Measurements from ENCODE around the gene FAM83B. TPM values are rescaled to one million over a fixed set of nuclear protein-coding genes. Genes with fewer than 3 reads are reported as not detected.

FAM83B gene
- total and polyA plus RNA-seq, 2 experiments from 2014 or later = not detected

DNA sequence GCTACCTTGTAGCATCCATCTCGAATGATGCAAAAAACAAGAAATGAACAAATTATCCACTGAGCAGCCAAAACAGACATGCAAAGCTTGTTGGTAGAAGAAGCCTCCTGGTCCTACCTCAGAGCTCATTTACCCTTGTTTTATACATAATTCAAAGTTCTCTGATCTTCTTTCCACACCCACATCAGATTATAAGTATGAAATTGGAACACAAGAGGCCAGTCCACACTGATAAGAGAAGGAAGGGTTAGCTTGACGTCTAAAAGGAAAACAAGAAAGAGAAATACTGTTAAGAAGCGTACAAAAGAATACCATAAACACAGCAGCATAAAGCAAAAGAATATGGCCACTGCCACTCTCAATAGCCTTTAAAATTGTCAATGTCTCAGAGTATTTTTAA lies 49.7 kb downstream of the FAM83B start:
- H3F3A ChIP-seq (ENCODE audit: insufficient read depth) = no peaks in the 10 kb centered on the region; the same call in 1 of the 2 replicates
- H3K9ac ChIP-seq = no peak overlapping the region
- H3K79me2 ChIP-seq (ENCODE audit: insufficient read depth) = no peaks in the 10 kb centered on the region
- no peaks in the 10 kb centered on the region for H3K9me2 ChIP-seq (ENCODE audit: insufficient read depth)
- H3K4me2 ChIP-seq (ENCODE audit: unreplicated experiment) = no peak overlapping the region
- DNase-seq = no peak
- H3K27me3 ChIP-seq (replicated peaks; ENCODE audit: insufficient read depth) = no peaks in the 10 kb centered on the region
- H3K4me1 ChIP-seq (ENCODE audit: insufficient read depth) = no peaks in the 10 kb centered on the region
- in situ Hi-C loops (cut with MboI) = no loop called here
- no peaks in the 10 kb centered on the region for H3K9me3 ChIP-seq (ENCODE audit: low read depth)
- H3K27ac ChIP-seq = no peak overlapping the region
- no peaks in the 10 kb centered on the region for H4K20me1 ChIP-seq (ENCODE audit: insufficient read depth)
- no peak overlapping the region for H3K4me3 ChIP-seq
- no peak overlapping the region for H2AFZ ChIP-seq
- TF ChIP-seq EZH2phosphoT487 (IDR thresholded peaks at IDR 0.05; ENCODE audit: insufficient read depth, low read depth) (no peak), EZH2 (IDR thresholded peaks at IDR 0.05; ENCODE audit: insufficient read depth, poor library complexity, severe bottlenecking) (no peak)
- H3K36me3 ChIP-seq (ENCODE audit: low read depth) = no peaks in the 10 kb centered on the region
- WGBS, 2 experiments (ENCODE audit: low coverage in 1 of 2, low lambda C conversion rate in 2 of 2, missing lambda C conversion rate in 2 of 2) = 22 to 24% methylated on average over 3 of the region's 3 CpGs

DNA sequence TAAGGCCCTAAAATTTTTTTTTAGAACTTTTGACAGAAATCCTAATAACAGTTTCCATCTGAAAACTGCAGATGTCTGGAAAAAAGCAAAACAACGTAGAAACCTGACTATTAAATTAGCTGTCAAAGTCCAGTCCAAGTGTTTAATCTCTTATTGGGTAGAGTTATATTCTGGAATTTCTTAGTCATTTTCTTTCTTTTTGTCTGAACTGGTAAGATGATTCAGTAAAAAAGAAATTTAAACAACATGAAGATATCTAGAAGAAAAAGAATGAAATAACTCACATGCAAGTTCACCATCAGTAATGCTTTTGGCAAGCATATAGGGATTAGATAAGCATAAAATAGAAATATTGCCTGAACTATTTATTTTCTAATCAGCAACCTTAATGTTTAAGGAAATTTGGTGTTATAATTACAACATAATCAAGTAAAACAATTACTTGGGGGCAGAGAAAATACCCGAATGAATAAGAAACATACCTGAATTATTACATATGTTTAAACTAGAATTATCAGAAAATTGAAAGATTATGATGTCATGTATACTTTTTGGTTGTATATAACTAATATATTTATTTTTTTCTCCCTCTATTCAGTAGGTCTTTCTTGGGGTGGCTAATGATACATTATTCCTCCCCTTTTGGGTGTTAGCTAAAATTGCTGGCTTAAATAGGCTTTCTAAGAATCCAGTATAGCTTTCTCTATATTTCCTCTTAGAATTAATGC lies 51.1 kb downstream of the FAM83B start:
- Histone ChIP-seq H3K9me3 (ENCODE audit: low read depth) (no peaks in the 10 kb centered on the region), H3K4me2 (ENCODE audit: unreplicated experiment) (no peak overlapping the region), H3K79me2 (ENCODE audit: insufficient read depth) (no peaks in the 10 kb centered on the region), H3K36me3 (ENCODE audit: low read depth) (no peaks in the 10 kb centered on the region), H3K9me2 (ENCODE audit: insufficient read depth) (no peaks in the 10 kb centered on the region), H3K27ac (no peak overlapping the region), H3K27me3 (replicated peaks; ENCODE audit: insufficient read depth) (no peaks in the 10 kb centered on the region), H3K9ac (no peak overlapping the region), H3K4me1 (ENCODE audit: insufficient read depth) (no peaks in the 10 kb centered on the region), H4K20me1 (ENCODE audit: insufficient read depth) (no peaks in the 10 kb centered on the region), H2AFZ (no peak overlapping the region), H3K4me3 (no peak overlapping the region), H3F3A (ENCODE audit: insufficient read depth) (no peaks in the 10 kb centered on the region; the same call in 1 of the 2 replicates)
- TF ChIP-seq EZH2phosphoT487 (IDR thresholded peaks at IDR 0.05; ENCODE audit: insufficient read depth, low read depth) = no peak
- TF ChIP-seq EZH2 (IDR thresholded peaks at IDR 0.05; ENCODE audit: insufficient read depth, poor library complexity, severe bottlenecking) = no peak
- peak; percentile 4 for DNase-seq
- in situ Hi-C loops (cut with MboI) = no loop called here
- 10% methylated on average over 2 of the region's 2 CpGs for WGBS, 2 experiments (ENCODE audit: low coverage in 1 of 2, low lambda C conversion rate in 2 of 2, missing lambda C conversion rate in 2 of 2)

DNA sequence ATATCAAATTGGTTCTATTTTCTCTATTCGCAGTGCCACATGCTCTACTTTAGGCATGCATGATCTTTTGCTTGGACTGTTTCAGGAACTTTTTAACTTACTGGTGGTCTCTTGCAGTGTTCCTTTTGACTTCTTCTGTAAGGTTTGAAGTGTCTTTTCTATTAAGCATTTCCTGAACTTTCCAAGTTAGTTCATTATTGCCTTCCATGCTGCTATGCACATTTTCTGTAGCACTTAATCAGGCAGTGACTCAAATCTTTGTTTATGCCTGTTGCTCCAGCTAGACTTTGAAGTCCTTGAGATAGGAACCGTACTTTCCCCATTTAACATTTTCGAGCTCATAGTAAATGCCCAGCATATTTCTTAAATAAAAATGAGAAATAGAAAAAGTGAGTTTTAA lies 52.2 kb downstream of the FAM83B start:
- Histone ChIP-seq H3K27me3 (replicated peaks; ENCODE audit: insufficient read depth) (no peaks in the 10 kb centered on the region), H3K4me1 (ENCODE audit: insufficient read depth) (no peaks in the 10 kb centered on the region), H4K20me1 (ENCODE audit: insufficient read depth) (no peaks in the 10 kb centered on the region), H3K4me2 (ENCODE audit: unreplicated experiment) (no peak overlapping the region), H3K9ac (no peak overlapping the region), H3K36me3 (ENCODE audit: low read depth) (no peaks in the 10 kb centered on the region), H3K9me3 (ENCODE audit: low read depth) (no peaks in the 10 kb centered on the region), H3F3A (ENCODE audit: insufficient read depth) (no peaks in the 10 kb centered on the region), H3K9me2 (ENCODE audit: insufficient read depth) (no peaks in the 10 kb centered on the region), H3K79me2 (ENCODE audit: insufficient read depth) (no peaks in the 10 kb centered on the region), H2AFZ (no peak overlapping the region), H3K27ac (no peak overlapping the region), H3K4me3 (no peak overlapping the region)
- 39 to 50% methylated on average over 3 of the region's 3 CpGs for WGBS, 2 experiments (ENCODE audit: low coverage in 1 of 2, low lambda C conversion rate in 2 of 2, missing lambda C conversion rate in 2 of 2)
- TF ChIP-seq EZH2phosphoT487 (IDR thresholded peaks at IDR 0.05; ENCODE audit: insufficient read depth, low read depth) (no peak), EZH2 (IDR thresholded peaks at IDR 0.05; ENCODE audit: insufficient read depth, poor library complexity, severe bottlenecking) (no peak)
- in situ Hi-C loops (cut with MboI) = no loop called here
- no peak for DNase-seq

DNA sequence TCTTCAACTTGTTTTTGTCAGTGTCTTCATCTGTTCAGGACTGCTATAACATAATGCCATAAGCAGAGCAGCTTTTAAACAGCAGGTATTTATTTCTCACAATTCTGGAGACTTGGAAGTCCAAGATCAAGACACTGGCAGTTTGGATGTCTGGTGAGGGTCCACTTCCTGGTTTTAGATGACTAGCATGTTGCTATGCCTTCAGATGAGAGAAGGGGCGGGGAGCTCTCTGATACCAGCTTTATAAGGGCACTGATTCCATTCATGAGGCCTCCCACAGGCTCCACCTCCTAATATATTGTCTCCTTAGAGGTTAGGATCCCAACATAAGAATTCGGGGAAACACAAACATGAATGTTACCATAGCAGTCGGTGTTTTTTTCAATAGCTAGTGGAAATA lies 52.9 kb downstream of the FAM83B start:
- H3K27me3 ChIP-seq (replicated peaks; ENCODE audit: insufficient read depth) = no peaks in the 10 kb centered on the region
- no peak for DNase-seq
- TF ChIP-seq EZH2phosphoT487 (IDR thresholded peaks at IDR 0.05; ENCODE audit: insufficient read depth, low read depth) (no peak), EZH2 (IDR thresholded peaks at IDR 0.05; ENCODE audit: insufficient read depth, poor library complexity, severe bottlenecking) (no peak)
- H3K9ac ChIP-seq = no peak overlapping the region
- H3K4me3 ChIP-seq = no peak overlapping the region
- H3K9me2 ChIP-seq (ENCODE audit: insufficient read depth) = no peaks in the 10 kb centered on the region
- no peaks in the 10 kb centered on the region for H3K79me2 ChIP-seq (ENCODE audit: insufficient read depth)
- WGBS, 2 experiments (ENCODE audit: low coverage in 1 of 2, low lambda C conversion rate in 2 of 2, missing lambda C conversion rate in 2 of 2) = 29 to 30% methylated on average over 3 of the region's 3 CpGs
- no peak overlapping the region for H3K27ac ChIP-seq
- in situ Hi-C loops (cut with MboI) = no loop called here
- no peak overlapping the region for H3K4me2 ChIP-seq (ENCODE audit: unreplicated experiment)
- H2AFZ ChIP-seq = no peak overlapping the region
- H3K4me1 ChIP-seq (ENCODE audit: insufficient read depth) = no peaks in the 10 kb centered on the region
- no peaks in the 10 kb centered on the region for H4K20me1 ChIP-seq (ENCODE audit: insufficient read depth)
- H3K36me3 ChIP-seq (ENCODE audit: low read depth) = no peaks in the 10 kb centered on the region
- no peaks in the 10 kb centered on the region for H3F3A ChIP-seq (ENCODE audit: insufficient read depth)
- no peaks in the 10 kb centered on the region for H3K9me3 ChIP-seq (ENCODE audit: low read depth)
